Measurements from ENCODE around the gene NFATC1.

DNA sequence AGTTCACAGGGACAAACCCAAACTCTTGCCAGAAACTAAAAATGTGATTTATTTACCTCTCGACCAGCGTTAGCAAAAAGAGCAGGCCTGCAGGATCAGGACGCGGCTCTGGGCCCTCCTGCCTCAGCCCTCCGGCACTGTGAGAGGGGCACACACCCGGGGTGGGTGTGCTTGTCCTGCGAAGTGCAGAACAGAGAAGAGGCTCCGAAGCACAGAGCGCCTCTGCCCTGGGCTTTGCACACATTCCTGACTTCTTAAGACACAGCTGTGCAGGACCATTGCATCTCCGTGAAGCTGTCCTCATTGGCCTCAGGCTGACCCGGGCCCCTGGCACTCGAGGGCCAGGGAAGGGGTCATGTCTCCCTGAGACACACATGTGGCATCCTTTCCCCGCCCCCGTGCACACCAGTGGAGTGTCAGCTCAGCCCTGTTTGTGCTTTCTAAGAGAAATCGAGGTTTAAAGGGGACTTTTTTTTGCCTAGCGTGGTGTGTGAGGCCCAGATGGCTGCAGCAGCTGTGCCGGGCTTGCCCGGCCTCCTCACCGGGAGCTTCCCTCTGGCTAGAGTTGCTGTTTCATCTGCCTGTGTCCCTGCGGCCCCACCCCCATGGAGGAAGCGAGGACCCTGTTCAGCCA lies 9.9 kb upstream of the NFATC1 start:
- TF ChIP-seq GATA3 (IDR thresholded peaks at IDR 0.05; ENCODE audit: low read depth, low read length) (no peak), GATA2 (IDR thresholded peaks at IDR 0.05; ENCODE audit: low read depth, low read length) (no peak)

Measured in SH-SY5Y (cell line).